Posterior cingulate gyrus (tissue), 11 donors: ENCODE data around the gene CTPS2.
"Not testable (repeated sequence)": the region's sequence is repeated elsewhere in the genome, so short reads cannot be mapped to it uniquely, and the experiment has no call there.

Source experiments
- DNase-seq, 10 donors: peaks; one replicate each; pipeline versions ENCODE4 v3.0.0 to v3.0.0-alpha.2; 2020 to 2021; ENCODE audit warnings: mixed read lengths in 3 of 10
- intact Hi-C: fragments of 100-400 bp; cut with DNase I; formaldehyde crosslinking; loops from one replicate; pipeline ENCODE4 v1.15.1; 2023

The CTPS2 gene

GRCh38 chrX:16612257-16612897 lies 100.1 kb downstream of the CTPS2 start:
- intact Hi-C loops = no loop called here
- DNase-seq = no peak

- intact Hi-C loops, DNase-seq: not testable (repeated sequence)
These were observed 101.8 kb downstream of the CTPS2 start for GRCh38 chrX:16610654-16611053.

GRCh38 chrX:16610121-16610621 lies 102.3 kb downstream of the CTPS2 start:
- no peak for DNase-seq
- intact Hi-C loops = no loop called here

GRCh38 chrX:16606142-16606720 lies 106.2 kb downstream of the CTPS2 start:
- no peak for DNase-seq

GRCh38 chrX:16604337-16604736 lies 108.1 kb downstream of the CTPS2 start:
- no peak for DNase-seq
- intact Hi-C loops = no loop called here

More at GRCh38 chrX:16606142-16606720, 106.2 kb downstream of the CTPS2 start:
- intact Hi-C loops = no loop called here

GRCh38 chrX:16603822-16604221 lies 108.6 kb downstream of the CTPS2 start:
- intact Hi-C loops = no loop called here
- no peak for DNase-seq

- intact Hi-C loops, DNase-seq: not testable (repeated sequence)
These were observed 109.2 kb downstream of the CTPS2 start for GRCh38 chrX:16603235-16603634.

GRCh38 chrX:16601885-16602284 lies 110.6 kb downstream of the CTPS2 start:
- no peak for DNase-seq
- intact Hi-C loops = no loop called here

- DNase-seq = no peak
- intact Hi-C loops = no loop called here
These were observed 118.0 kb downstream of the CTPS2 start for GRCh38 chrX:16594490-16594889.

GRCh38 chrX:16593801-16594200 lies 118.7 kb downstream of the CTPS2 start:
- intact Hi-C loops = no loop called here
- DNase-seq = no peak

GRCh38 chrX:16592194-16592770 lies 120.2 kb downstream of the CTPS2 start:
- intact Hi-C loops = no loop called here

GRCh38 chrX:16589826-16590225 lies 122.6 kb downstream of the CTPS2 start:
- DNase-seq = no peak
- intact Hi-C loops = no loop called here

More at GRCh38 chrX:16592194-16592770, 120.2 kb downstream of the CTPS2 start:
- no peak for DNase-seq

GRCh38 chrX:16589211-16589610 lies 123.3 kb downstream of the CTPS2 start:
- intact Hi-C loops = no loop called here

GRCh38 chrX:16588266-16588665 lies 124.2 kb downstream of the CTPS2 start:
- intact Hi-C loops = no loop called here
- DNase-seq = no peak

More at GRCh38 chrX:16589211-16589610, 123.3 kb downstream of the CTPS2 start:
- no peak for DNase-seq

GRCh38 chrX:16587836-16588235 lies 124.6 kb downstream of the CTPS2 start:
- no peak for DNase-seq
- intact Hi-C loops = no loop called here

- no peak for DNase-seq
- intact Hi-C loops = no loop called here
These were observed 125.9 kb downstream of the CTPS2 start for GRCh38 chrX:16586377-16587112.

GRCh38 chrX:16585486-16586376 lies 126.7 kb downstream of the CTPS2 start:
- DNase-seq = no peak
- intact Hi-C loops = no loop called here

- DNase-seq, intact Hi-C loops: not testable (repeated sequence)
These were observed 132.3 kb downstream of the CTPS2 start for GRCh38 chrX:16580004-16580797.

- DNase-seq = no peak
- intact Hi-C loops = no loop called here
These were observed 133.0 kb downstream of the CTPS2 start for GRCh38 chrX:16579517-16579916.
